ENCODE data around the gene ARL10. TPM values are rescaled to one million over a fixed set of nuclear protein-coding genes. Genes with fewer than 3 reads are reported as not detected.

Gene ARL10
- polyA plus RNA-seq, 1 donor (not counting 4 experiments of a cell fraction or from before 2014, with no cell fraction given), result 1.6 TPM

DNA sequence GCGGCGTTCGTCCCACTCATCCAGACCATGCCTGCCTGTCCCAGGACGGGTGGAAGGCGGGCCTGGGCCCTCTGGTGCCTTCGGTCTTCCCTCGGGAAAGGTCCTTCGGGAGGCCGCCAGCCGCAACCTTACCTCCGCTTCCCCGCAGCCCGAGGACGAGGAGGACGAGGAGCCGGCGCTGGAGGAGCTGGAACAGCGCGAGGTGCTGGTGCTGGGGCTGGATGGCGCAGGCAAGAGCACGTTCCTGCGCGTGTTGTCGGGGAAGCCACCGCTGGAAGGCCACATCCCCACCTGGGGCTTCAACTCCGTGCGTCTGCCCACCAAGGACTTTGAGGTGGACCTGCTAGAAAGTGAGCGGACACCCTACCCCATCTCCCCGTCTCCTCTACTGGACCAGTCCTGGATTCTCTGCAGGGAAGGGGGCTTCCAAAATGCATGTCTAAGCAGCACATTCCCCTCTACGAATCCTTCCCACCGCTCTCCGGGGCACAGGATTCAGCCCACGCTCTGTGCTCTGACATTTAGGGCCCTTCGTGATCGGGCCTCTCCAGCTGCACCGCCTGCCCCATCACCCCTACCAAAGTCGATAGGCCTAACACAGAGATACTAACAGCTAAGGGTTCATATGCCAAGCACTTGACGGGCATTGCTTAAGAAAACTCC, 1.1 kb downstream of the ARL10 start:
- Histone ChIP-seq H3K79me2 (ENCODE audit: control insufficient read depth, insufficient read depth, low read length) (peaks cover 2% of the 10 kb centered on the region), H3K4me1 (ENCODE audit: control insufficient read depth, extremely low read depth, insufficient read depth, low read length) (peaks cover 8% of the 10 kb centered on the region), H3K36me3 (ENCODE audit: control insufficient read depth in 2 of 2, extremely low read depth in 1 of 2, insufficient read depth in 2 of 2, low read length in 2 of 2) (no peaks in the 10 kb centered on the region), H3K4me3 (ENCODE audit: control insufficient read depth in 2 of 3, extremely low read depth in 1 of 3, insufficient read depth in 2 of 3, low read depth in 1 of 3, low read length in 3 of 3) (peak overlapping the region; percentile 42 to 69 (median 63)), H3K27ac (ENCODE audit: control insufficient read depth, insufficient read depth, low read length) (no peak overlapping the region), H3K9ac (ENCODE audit: control insufficient read depth, extremely low read depth, insufficient read depth, low read length) (peak overlapping the region; percentile 71), H3K27me3 (ENCODE audit: control insufficient read depth, extremely low read depth, insufficient read depth, low read length) (no peaks in the 10 kb centered on the region), H2AFZ (ENCODE audit: control insufficient read depth, low read length) (peak overlapping the region; percentile 90), H3K4me2 (ENCODE audit: control insufficient read depth, extremely low read depth, insufficient read depth, low read depth, low read length) (peak overlapping the region; percentile 85), H3K9me3 (ENCODE audit: control insufficient read depth, low read depth, low read length) (no peaks in the 10 kb centered on the region), H4K20me1 (ENCODE audit: control insufficient read depth, extremely low read depth, insufficient read depth, low read length) (no peaks in the 10 kb centered on the region), H3K9me1 (ENCODE audit: control insufficient read depth, extremely low read depth, insufficient read depth, low read length) (no peaks in the 10 kb centered on the region)
- DNase-seq (ENCODE audit: low read depth, low spot score), result no peak
- dilution Hi-C loops (cut with MboI; ENCODE audit: extremely low pct_ligation_motif_present, low sequenced_read_pairs), result no loop called here
- no peak for TF ChIP-seq EZH2 (IDR thresholded peaks at IDR 0.05; ENCODE audit: low read length)
- TF ChIP-seq, protein P1, sequence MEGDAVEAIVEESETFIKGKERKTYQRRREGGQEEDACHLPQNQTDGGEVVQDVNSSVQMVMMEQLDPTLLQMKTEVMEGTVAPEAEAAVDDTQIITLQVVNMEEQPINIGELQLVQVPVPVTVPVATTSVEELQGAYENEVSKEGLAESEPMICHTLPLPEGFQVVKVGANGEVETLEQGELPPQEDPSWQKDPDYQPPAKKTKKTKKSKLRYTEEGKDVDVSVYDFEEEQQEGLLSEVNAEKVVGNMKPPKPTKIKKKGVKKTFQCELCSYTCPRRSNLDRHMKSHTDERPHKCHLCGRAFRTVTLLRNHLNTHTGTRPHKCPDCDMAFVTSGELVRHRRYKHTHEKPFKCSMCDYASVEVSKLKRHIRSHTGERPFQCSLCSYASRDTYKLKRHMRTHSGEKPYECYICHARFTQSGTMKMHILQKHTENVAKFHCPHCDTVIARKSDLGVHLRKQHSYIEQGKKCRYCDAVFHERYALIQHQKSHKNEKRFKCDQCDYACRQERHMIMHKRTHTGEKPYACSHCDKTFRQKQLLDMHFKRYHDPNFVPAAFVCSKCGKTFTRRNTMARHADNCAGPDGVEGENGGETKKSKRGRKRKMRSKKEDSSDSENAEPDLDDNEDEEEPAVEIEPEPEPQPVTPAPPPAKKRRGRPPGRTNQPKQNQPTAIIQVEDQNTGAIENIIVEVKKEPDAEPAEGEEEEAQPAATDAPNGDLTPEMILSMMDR (optimal IDR thresholded peaks at IDR 0.05 in 1 of 3, IDR thresholded peaks at IDR 0.05 in 1 of 3, conservative IDR thresholded peaks at IDR 0.05 in 1 of 3; ENCODE audit: extremely low read depth in 1 of 3, insufficient read depth in 2 of 3, low read length in 3 of 3), result no peak
- no peak for FAIRE-seq

DNA sequence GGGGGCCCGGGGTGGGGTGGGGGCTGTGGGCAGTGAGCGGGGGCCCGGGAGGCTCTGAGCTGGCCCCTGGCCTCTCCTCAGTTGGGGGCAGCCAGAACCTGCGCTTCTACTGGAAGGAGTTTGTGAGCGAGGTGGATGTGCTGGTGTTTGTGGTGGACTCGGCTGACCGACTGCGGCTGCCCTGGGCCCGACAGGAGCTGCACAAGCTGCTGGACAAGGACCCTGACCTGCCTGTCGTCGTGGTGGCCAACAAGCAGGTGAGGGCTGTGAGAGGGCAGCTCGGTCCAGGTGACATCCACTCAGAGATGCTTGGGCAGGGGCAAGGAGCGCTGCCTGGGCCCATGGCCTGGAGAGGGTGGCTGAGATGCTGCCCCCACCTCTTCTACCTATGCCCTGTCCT, 3.4 kb downstream of the ARL10 start:
- no peaks in the 10 kb centered on the region for H4K20me1 ChIP-seq (ENCODE audit: control insufficient read depth, extremely low read depth, insufficient read depth, low read length)
- H3K79me2 ChIP-seq (ENCODE audit: control insufficient read depth, insufficient read depth, low read length), result no peaks in the 10 kb centered on the region
- TF ChIP-seq, protein P1 (optimal IDR thresholded peaks at IDR 0.05 in 1 of 3, IDR thresholded peaks at IDR 0.05 in 1 of 3, conservative IDR thresholded peaks at IDR 0.05 in 1 of 3; ENCODE audit: extremely low read depth in 1 of 3, insufficient read depth in 2 of 3, low read length in 3 of 3), result no peak
- TF ChIP-seq EZH2 (IDR thresholded peaks at IDR 0.05; ENCODE audit: low read length), result no peak
- H3K27ac ChIP-seq (ENCODE audit: control insufficient read depth, insufficient read depth, low read length), result no peak overlapping the region
- DNase-seq (ENCODE audit: low read depth, low spot score) (no peak), FAIRE-seq (no peak)
- peaks cover 0 to 6% of the 10 kb centered on the region in 2 experiments for H3K36me3 ChIP-seq (ENCODE audit: control insufficient read depth in 2 of 2, extremely low read depth in 1 of 2, insufficient read depth in 2 of 2, low read length in 2 of 2)
- no peak overlapping the region for H2AFZ ChIP-seq (ENCODE audit: control insufficient read depth, low read length)
- H3K9ac ChIP-seq (ENCODE audit: control insufficient read depth, extremely low read depth, insufficient read depth, low read length), result no peak overlapping the region
- H3K4me1 ChIP-seq (ENCODE audit: control insufficient read depth, extremely low read depth, insufficient read depth, low read length), result peaks cover 3% of the 10 kb centered on the region
- dilution Hi-C loops (cut with MboI; ENCODE audit: extremely low pct_ligation_motif_present, low sequenced_read_pairs), result no loop called here
- H3K4me3 ChIP-seq (ENCODE audit: control insufficient read depth in 2 of 3, extremely low read depth in 1 of 3, insufficient read depth in 2 of 3, low read depth in 1 of 3, low read length in 3 of 3), result no peak overlapping the region
- H3K9me1 ChIP-seq (ENCODE audit: control insufficient read depth, extremely low read depth, insufficient read depth, low read length), result no peaks in the 10 kb centered on the region
- H3K9me3 ChIP-seq (ENCODE audit: control insufficient read depth, low read depth, low read length), result no peaks in the 10 kb centered on the region
- H3K27me3 ChIP-seq (ENCODE audit: control insufficient read depth, extremely low read depth, insufficient read depth, low read length), result no peaks in the 10 kb centered on the region
- no peak overlapping the region for H3K4me2 ChIP-seq (ENCODE audit: control insufficient read depth, extremely low read depth, insufficient read depth, low read depth, low read length)

All from keratinocyte (primary cell).